OCI-LY1 (cell line): Measurements from ENCODE around the gene ASXL2.
"Not testable (repeated sequence)": the region's sequence is repeated elsewhere in the genome, so short reads cannot be mapped to it uniquely, and the experiment has no call there.

ENCODE experiments used
- H2AFZ ChIP-seq: fragments of 200-600 bp; sonication (generic), shearing (Covaris generic); 2 replicates; pipeline ENCODE4 v1.6.0; 2014; ENCODE audit warnings: antibody characterized with exemption, mild to moderate bottlenecking, low read length
- H3F3A ChIP-seq: fragments of 200-600 bp; sonication (generic), shearing (Covaris generic); 2 replicates; pipeline ENCODE4 v1.6.0; 2014; ENCODE audit warnings: mild to moderate bottlenecking, antibody characterized with exemption, low read length, moderate library complexity; ENCODE audit not compliant: insufficient read depth
- H3K27ac ChIP-seq: fragments of 200-600 bp; sonication (generic); 2 replicates; pipeline ENCODE4 v1.5.1; 2014; ENCODE audit warnings: low read length, mixed run types, mild to moderate bottlenecking, low read depth; ENCODE audit not compliant: poor library complexity, severe bottlenecking
- H3K27me3 ChIP-seq: fragments of 200-600 bp; sonication (generic); 2 replicates; pipeline ENCODE4 v1.6.0; 2014; ENCODE audit warnings: antibody characterized with exemption, mild to moderate bottlenecking, low read length, moderate library complexity; ENCODE audit not compliant: insufficient read depth
- H3K36me3 ChIP-seq: fragments of 200-600 bp; sonication (generic); 2 replicates; pipeline ENCODE4 v1.6.1; 2014; ENCODE audit warnings: mild to moderate bottlenecking, antibody characterized with exemption, low read length, moderate library complexity, mixed read lengths; ENCODE audit not compliant: insufficient read depth
- H3K4me1 ChIP-seq: fragments of 200-600 bp; sonication (generic); 2 replicates; pipeline ENCODE4 v1.5.1; 2014; ENCODE audit warnings: mild to moderate bottlenecking, low read length, moderate library complexity; ENCODE audit not compliant: insufficient read depth, severe bottlenecking
- H3K4me2 ChIP-seq: fragments of 200-600 bp; sonication (generic), shearing (Covaris generic); 2 replicates; pipeline ENCODE4 v1.6.1; 2014; ENCODE audit warnings: low read length
- H3K4me3 ChIP-seq: fragments of 200-600 bp; sonication (generic); 2 replicates; pipeline ENCODE4 v1.5.1; 2014; ENCODE audit warnings: low read length, low read depth, mild to moderate bottlenecking, mixed read lengths; ENCODE audit not compliant: poor library complexity, severe bottlenecking
- H3K79me2 ChIP-seq: fragments of 200-600 bp; shearing (Covaris generic); 2 replicates; pipeline ENCODE4 v1.6.1; 2016; ENCODE audit warnings: mixed run types, low read length, mixed read lengths; ENCODE audit not compliant: insufficient read depth
- H3K9ac ChIP-seq: fragments of 200-600 bp; sonication (generic), shearing (Covaris generic); 2 replicates; pipeline ENCODE4 v1.6.1; 2014; ENCODE audit warnings: mild to moderate bottlenecking, low read length, mixed read lengths
- H3K9me2 ChIP-seq: fragments of 200-600 bp; sonication (generic), shearing (Covaris generic); 2 replicates; pipeline ENCODE4 v1.6.1; 2014; ENCODE audit warnings: low read depth, mild to moderate bottlenecking, low read length, mixed read lengths
- H3K9me3 ChIP-seq: fragments of 200-600 bp; shearing (Covaris generic); 2 replicates; pipeline ENCODE4 v1.6.1; 2014; ENCODE audit warnings: low read length, mixed read lengths
- H4K20me1 ChIP-seq: fragments of 200-600 bp; sonication (generic), shearing (Covaris generic); 2 replicates; pipeline ENCODE4 v1.6.0; 2016; ENCODE audit warnings: mild to moderate bottlenecking, low read length; ENCODE audit not compliant: insufficient read depth
- EZH2 ChIP-seq: fragments of 200-600 bp; sonication (generic), shearing (Covaris generic); IDR thresholded peaks from 2 replicates; pipeline ENCODE4 v1.8.0; 2017; ENCODE audit warnings: borderline replicate concordance, mixed run types, mild to moderate bottlenecking, antibody characterized with exemption, low read length, moderate library complexity, mixed read lengths
- TF ChIP-seq, protein P1 (sequence below): fragments of 200-600 bp; sonication (generic), shearing (Covaris generic); IDR thresholded peaks from 2 replicates; pipeline ENCODE4 v1.5.1; 2017; ENCODE audit warnings: mild to moderate bottlenecking, antibody characterized with exemption, low read length, moderate library complexity, mixed read lengths

Gene ASXL2

DNA sequence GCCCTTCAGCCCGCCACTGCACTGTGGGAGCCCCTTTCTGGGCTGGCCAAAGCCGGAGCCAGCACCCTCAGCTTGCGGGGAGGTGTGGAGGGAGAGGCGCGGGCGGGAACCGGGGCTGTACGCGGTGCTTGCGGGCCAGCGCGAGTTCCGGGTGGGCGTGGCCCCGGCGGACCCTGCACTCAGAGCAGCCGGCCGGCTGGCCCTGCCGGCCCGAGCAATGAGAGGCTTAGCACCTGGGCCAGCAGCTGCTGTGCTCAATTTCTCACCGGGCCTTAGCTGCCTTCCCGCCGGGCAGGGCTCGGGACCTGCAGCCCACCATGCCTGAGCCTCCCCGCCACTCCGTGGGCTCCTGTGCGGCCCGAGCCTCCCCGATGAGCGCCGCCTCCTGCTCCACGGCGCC is 37.1 kb upstream of the ASXL2 start:
- not testable (repeated sequence) for H3K4me3 ChIP-seq, H3K27me3 ChIP-seq, H3K9ac ChIP-seq, H4K20me1 ChIP-seq, H3K79me2 ChIP-seq, H3K4me1 ChIP-seq, H3K27ac ChIP-seq, H3K36me3 ChIP-seq, H3K9me2 ChIP-seq, H3K9me3 ChIP-seq, H3K4me2 ChIP-seq, H2AFZ ChIP-seq, H3F3A ChIP-seq

GRCh38 chr2:25913696-25913973 is 35.3 kb upstream of the ASXL2 start:
- not testable (repeated sequence) for H3K9me3 ChIP-seq, H3K9me2 ChIP-seq, H3K4me1 ChIP-seq, H3K9ac ChIP-seq, H2AFZ ChIP-seq, H3K36me3 ChIP-seq, H3K4me2 ChIP-seq, H3F3A ChIP-seq, H3K79me2 ChIP-seq, H4K20me1 ChIP-seq, H3K27ac ChIP-seq, H3K4me3 ChIP-seq, H3K27me3 ChIP-seq

- H3K9ac ChIP-seq: no peak overlapping the region
- TF ChIP-seq, protein P1, sequence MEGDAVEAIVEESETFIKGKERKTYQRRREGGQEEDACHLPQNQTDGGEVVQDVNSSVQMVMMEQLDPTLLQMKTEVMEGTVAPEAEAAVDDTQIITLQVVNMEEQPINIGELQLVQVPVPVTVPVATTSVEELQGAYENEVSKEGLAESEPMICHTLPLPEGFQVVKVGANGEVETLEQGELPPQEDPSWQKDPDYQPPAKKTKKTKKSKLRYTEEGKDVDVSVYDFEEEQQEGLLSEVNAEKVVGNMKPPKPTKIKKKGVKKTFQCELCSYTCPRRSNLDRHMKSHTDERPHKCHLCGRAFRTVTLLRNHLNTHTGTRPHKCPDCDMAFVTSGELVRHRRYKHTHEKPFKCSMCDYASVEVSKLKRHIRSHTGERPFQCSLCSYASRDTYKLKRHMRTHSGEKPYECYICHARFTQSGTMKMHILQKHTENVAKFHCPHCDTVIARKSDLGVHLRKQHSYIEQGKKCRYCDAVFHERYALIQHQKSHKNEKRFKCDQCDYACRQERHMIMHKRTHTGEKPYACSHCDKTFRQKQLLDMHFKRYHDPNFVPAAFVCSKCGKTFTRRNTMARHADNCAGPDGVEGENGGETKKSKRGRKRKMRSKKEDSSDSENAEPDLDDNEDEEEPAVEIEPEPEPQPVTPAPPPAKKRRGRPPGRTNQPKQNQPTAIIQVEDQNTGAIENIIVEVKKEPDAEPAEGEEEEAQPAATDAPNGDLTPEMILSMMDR: no peak
- TF ChIP-seq EZH2: no peak
- no peak overlapping the region for H3K27ac ChIP-seq
- no peak overlapping the region for H3K4me2 ChIP-seq
- no peaks in the 10 kb centered on the region for H3K27me3 ChIP-seq
- H3K79me2 ChIP-seq: no peaks in the 10 kb centered on the region
- no peaks in the 10 kb centered on the region for H3K9me2 ChIP-seq
- no peaks in the 10 kb centered on the region for H3K36me3 ChIP-seq
- H3K9me3 ChIP-seq: no peaks in the 10 kb centered on the region
- H4K20me1 ChIP-seq: no peaks in the 10 kb centered on the region
- H2AFZ ChIP-seq: no peak overlapping the region
- no peaks in the 10 kb centered on the region for H3F3A ChIP-seq
- H3K4me3 ChIP-seq: no peak overlapping the region
- H3K4me1 ChIP-seq: no peaks in the 10 kb centered on the region
Measured at GRCh38 chr2:25912851-25913695, 34.8 kb upstream of the ASXL2 start.

- not testable (repeated sequence) for H3K4me1 ChIP-seq, H3K4me2 ChIP-seq, H3K79me2 ChIP-seq, H3K9me2 ChIP-seq, H3F3A ChIP-seq, H3K4me3 ChIP-seq, H2AFZ ChIP-seq, H3K36me3 ChIP-seq, H3K27me3 ChIP-seq, H3K9ac ChIP-seq, H3K27ac ChIP-seq, H4K20me1 ChIP-seq, H3K9me3 ChIP-seq
Measured at GRCh38 chr2:25909574-25909973, 31.3 kb upstream of the ASXL2 start.
